GM19463 (cell line): Measurements from ENCODE around the gene CCL15.

Experiments
- ATAC-seq: cut with Tn5 transposase; IDR thresholded peaks from one replicate; pipeline ENCODE4 v1.9.1; 2021; ENCODE audit warnings: mild to moderate bottlenecking, moderate library complexity; ENCODE audit not compliant: unreplicated experiment

The CCL15 gene

DNA sequence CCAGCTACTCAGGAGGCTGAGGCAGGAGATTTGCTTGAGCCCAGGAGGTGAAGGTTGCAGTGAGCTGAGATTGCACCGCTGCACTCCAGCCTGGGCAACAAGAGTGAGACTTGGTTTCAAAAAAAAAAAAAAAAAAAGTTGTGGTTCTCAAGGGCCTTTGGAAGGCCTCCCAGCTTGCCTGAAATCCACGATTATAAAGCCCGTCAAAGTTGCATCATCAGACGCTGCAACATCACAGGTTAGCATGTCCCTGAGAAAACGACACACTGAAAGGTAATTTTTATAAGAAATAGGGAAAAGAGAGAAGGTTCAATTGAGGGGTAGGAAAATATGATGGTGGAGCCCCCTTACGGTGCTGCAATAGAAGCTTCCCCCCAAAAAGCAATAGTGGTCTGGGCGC lies 53.3 kb downstream of the CCL15 start:
- no peak for ATAC-seq
